GM10266 (cell line): ENCODE data around the gene RBM7.

Experiments used
- DNase-seq: peaks from one replicate; pipeline ENCODE4 v3.0.0; 2012; ENCODE audit errors: extremely low spot score
- CTCF ChIP-seq: IDR thresholded peaks from 2 replicates; pipeline ENCODE4 v1.5.1; 2012; ENCODE audit warnings: mild to moderate bottlenecking, low read depth; ENCODE audit not compliant: control insufficient read depth, insufficient read depth; ENCODE audit errors: missing control alignments

Gene RBM7

GRCh38 chr11:114416441-114416961, 16.0 kb downstream of the RBM7 start:
- DNase-seq, result no peak
- no peak for TF ChIP-seq CTCF

- no peak for DNase-seq
- TF ChIP-seq CTCF, result no peak
These were observed 25.8 kb downstream of the RBM7 start for GRCh38 chr11:114426280-114426679.

GRCh38 chr11:114430290-114430689, 29.8 kb downstream of the RBM7 start:
- DNase-seq, result no peak

GRCh38 chr11:114432893-114433292, 32.4 kb downstream of the RBM7 start:
- no peak for TF ChIP-seq CTCF

More at GRCh38 chr11:114430290-114430689, 29.8 kb downstream of the RBM7 start:
- TF ChIP-seq CTCF, result no peak

GRCh38 chr11:114433376-114433775, 32.9 kb downstream of the RBM7 start:
- DNase-seq, result no peak
- TF ChIP-seq CTCF, result no peak

More at GRCh38 chr11:114432893-114433292, 32.4 kb downstream of the RBM7 start:
- DNase-seq, result no peak

- DNase-seq, result no peak
- TF ChIP-seq CTCF, result no peak
These were observed 37.8 kb downstream of the RBM7 start for GRCh38 chr11:114438303-114438702.

- TF ChIP-seq CTCF, result peak; percentile 22
- DNase-seq, result peak; percentile 90
These were observed 39.0 kb downstream of the RBM7 start, which contains the start of gene REXO2 for GRCh38 chr11:114439229-114440120. REXO2 (plus strand) TSS chr11:114439467; CDS start chr11:114439529, 62 bp downstream.
